ENCODE results near the gene DMRT3.

GRCh38 chr9:972501-973294 is 3.8 kb upstream of the DMRT3 start:
- TF ChIP-seq CTCF (IDR thresholded peaks at IDR 0.05) (no peak), POLR2A (IDR thresholded peaks at IDR 0.05) (no peak)

All from heart left ventricle (tissue), 13 donors.